Mesothelial cell of epicardium (in vitro differentiated cells): ENCODE data around the gene CDHR5. TPM values are rescaled to one million over a fixed set of nuclear protein-coding genes. Genes with fewer than 3 reads are reported as not detected.
A peak's percentile ranks its signal among the peaks of the same experiment; 100 is the strongest.

Experiments
- DNase-seq, 2 experiments: peaks; one replicate each; pipeline ENCODE4 v3.0.0; 2021; ENCODE audit warnings: low spot score in 2 of 2; ENCODE audit not compliant: unreplicated experiment in 2 of 2
- H3K27ac Mint-ChIP-seq: 2 replicates; pipeline ENCODE4 v1.8.0; 2021; ENCODE audit warnings: mixed read lengths
- H3K27me3 Mint-ChIP-seq: 2 replicates; pipeline ENCODE4 v1.8.0; 2021; ENCODE audit warnings: low read depth, mixed read lengths
- H3K36me3 Mint-ChIP-seq: 2 replicates; pipeline ENCODE4 v1.8.0; 2021; ENCODE audit warnings: mixed read lengths
- H3K4me1 Mint-ChIP-seq: 2 replicates; pipeline ENCODE4 v1.8.0; 2021; ENCODE audit warnings: mixed read lengths
- H3K4me3 Mint-ChIP-seq: 2 replicates; pipeline ENCODE4 v1.8.0; 2021; ENCODE audit warnings: mild to moderate bottlenecking, moderate library complexity, mixed read lengths
- H3K9me3 Mint-ChIP-seq: 2 replicates; pipeline ENCODE4 v1.8.0; 2021; ENCODE audit warnings: mixed read lengths
- CTCF ChIP-seq: fragments of 200-600 bp; sonication (generic); IDR thresholded peaks from one replicate; pipeline ENCODE4 v1.5.0; 2021; ENCODE audit warnings: antibody characterized with exemption; ENCODE audit not compliant: unreplicated experiment
- total RNA-seq: library from RNA; stranded (reverse); gene quantifications from 3 replicates; pipeline ENCODE4 v1.2.1, GENCODE V29; 2021

The CDHR5 gene
- total RNA-seq, 1 donor from 2014 or later, result 0.27 TPM

GRCh38 chr11:636511-637332, 12.0 kb upstream of the CDHR5 start, which contains the start of gene DRD4:
DRD4 (plus strand) TSS chr11:637269; CDS start chr11:637305, 36 bp downstream.
- H3K36me3 Mint-ChIP-seq, result peaks cover 5% of the 10 kb centered on the region
- peak within 1 kb of the TSS; percentile 58 for H3K4me3 Mint-ChIP-seq
- H3K27me3 Mint-ChIP-seq, result peaks cover 55% of the 10 kb centered on the region
- no peak for DNase-seq
- peaks cover 16% of the 10 kb centered on the region for H3K4me1 Mint-ChIP-seq
- no peaks in the 10 kb centered on the region for H3K9me3 Mint-ChIP-seq
- TF ChIP-seq CTCF, result no peak
- peak within 1 kb of the TSS; percentile 8 for H3K27ac Mint-ChIP-seq

GRCh38 chr11:635945-636510, 11.3 kb upstream of the CDHR5 start:
- H3K4me3 Mint-ChIP-seq, result no peak overlapping the region
- peaks cover 16% of the 10 kb centered on the region for H3K4me1 Mint-ChIP-seq
- no peak for DNase-seq
- TF ChIP-seq CTCF, result no peak
- no peak overlapping the region for H3K27ac Mint-ChIP-seq
- H3K27me3 Mint-ChIP-seq, result peaks cover 53% of the 10 kb centered on the region
- H3K9me3 Mint-ChIP-seq, result no peaks in the 10 kb centered on the region
- peaks cover 5% of the 10 kb centered on the region for H3K36me3 Mint-ChIP-seq

GRCh38 chr11:630871-631270, 6.1 kb upstream of the CDHR5 start:
- Mint-ChIP-seq H3K9me3 (no peaks in the 10 kb centered on the region), H3K36me3 (peaks cover 14% of the 10 kb centered on the region), H3K4me1 (peaks cover 4% of the 10 kb centered on the region), H3K4me3 (no peak overlapping the region), H3K27me3 (peaks cover 35% of the 10 kb centered on the region), H3K27ac (no peak overlapping the region)
- no peak for DNase-seq
- no peak for TF ChIP-seq CTCF

GRCh38 chr11:629237-629583, 4.5 kb upstream of the CDHR5 start:
- Mint-ChIP-seq H3K27ac (no peak overlapping the region), H3K36me3 (peaks cover 12% of the 10 kb centered on the region), H3K4me3 (no peak overlapping the region), H3K9me3 (no peaks in the 10 kb centered on the region), H3K27me3 (peaks cover 22% of the 10 kb centered on the region), H3K4me1 (peaks cover 4% of the 10 kb centered on the region)
- no peak for TF ChIP-seq CTCF
- no peak for DNase-seq

GRCh38 chr11:628056-628455, 3.3 kb upstream of the CDHR5 start:
- H3K4me1 Mint-ChIP-seq, result peaks cover 4% of the 10 kb centered on the region
- DNase-seq, result peak in 1 of 2 experiments; percentile 19
- H3K4me3 Mint-ChIP-seq, result peak overlapping the region; percentile 38
- no peaks in the 10 kb centered on the region for H3K9me3 Mint-ChIP-seq
- no peak overlapping the region for H3K27ac Mint-ChIP-seq
- peaks cover 22% of the 10 kb centered on the region for H3K27me3 Mint-ChIP-seq
- no peak for TF ChIP-seq CTCF
- peaks cover 12% of the 10 kb centered on the region for H3K36me3 Mint-ChIP-seq
